Ovary (tissue), 3 donors: ENCODE measurements around the gene NUF2.

Source experiments
- CTCF ChIP-seq, 3 donors: fragments of 450-650 bp in 2 of 3; fragments of 200-600 bp in 1 of 3; IDR thresholded peaks; one replicate each; pipeline versions ENCODE4 v1.5.1 to v1.8.0; 2016 to 2022; ENCODE audit warnings: antibody characterized with exemption in 3 of 3, mild to moderate bottlenecking in 1 of 3
- POLR2A ChIP-seq: fragments of 450-650 bp; IDR thresholded peaks from one replicate; pipeline ENCODE4 v1.6.1; 2017; ENCODE audit warnings: antibody characterized with exemption, mild to moderate bottlenecking, moderate library complexity
- donor health status: DM: no; HTN: no; CAD: no.

GRCh38 chr1:163290025-163290640, 31.6 kb upstream of the NUF2 start:
- no peak for TF ChIP-seq POLR2A
- no peak for TF ChIP-seq CTCF (IDR thresholded peaks at IDR 0.05)
